Hematopoietic multipotent progenitor cell treated with erythropoietin and hydrocortisone succinate and interleukin-3 and kit ligand, for 8 days (in vitro differentiated cells): ENCODE measurements around the gene CNKSR2.

Source experiments
- DNase-seq: peaks from one replicate; pipeline ENCODE4 v3.0.0-alpha.2; 2015

CNKSR2 gene

DNA sequence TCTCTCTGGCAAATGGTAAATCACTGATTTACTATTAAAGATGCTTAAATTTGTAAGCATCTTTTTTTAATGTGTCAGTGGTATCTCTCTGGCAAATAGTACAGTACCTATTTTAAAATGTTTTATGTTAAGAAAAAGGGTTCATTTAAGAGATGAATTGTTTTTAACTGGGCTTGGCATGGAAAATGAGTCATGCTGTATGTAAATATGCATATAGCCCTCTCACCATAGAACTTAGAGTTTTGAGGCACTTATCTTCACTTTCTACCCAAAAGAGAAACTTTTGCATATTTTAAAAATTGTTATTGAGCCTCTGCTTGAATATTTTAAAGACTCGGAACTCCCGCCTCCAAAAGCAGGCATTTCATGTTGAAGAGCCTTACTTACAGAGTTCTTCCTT lies 246.0 kb downstream of the CNKSR2 start:
- DNase-seq: no peak

DNA sequence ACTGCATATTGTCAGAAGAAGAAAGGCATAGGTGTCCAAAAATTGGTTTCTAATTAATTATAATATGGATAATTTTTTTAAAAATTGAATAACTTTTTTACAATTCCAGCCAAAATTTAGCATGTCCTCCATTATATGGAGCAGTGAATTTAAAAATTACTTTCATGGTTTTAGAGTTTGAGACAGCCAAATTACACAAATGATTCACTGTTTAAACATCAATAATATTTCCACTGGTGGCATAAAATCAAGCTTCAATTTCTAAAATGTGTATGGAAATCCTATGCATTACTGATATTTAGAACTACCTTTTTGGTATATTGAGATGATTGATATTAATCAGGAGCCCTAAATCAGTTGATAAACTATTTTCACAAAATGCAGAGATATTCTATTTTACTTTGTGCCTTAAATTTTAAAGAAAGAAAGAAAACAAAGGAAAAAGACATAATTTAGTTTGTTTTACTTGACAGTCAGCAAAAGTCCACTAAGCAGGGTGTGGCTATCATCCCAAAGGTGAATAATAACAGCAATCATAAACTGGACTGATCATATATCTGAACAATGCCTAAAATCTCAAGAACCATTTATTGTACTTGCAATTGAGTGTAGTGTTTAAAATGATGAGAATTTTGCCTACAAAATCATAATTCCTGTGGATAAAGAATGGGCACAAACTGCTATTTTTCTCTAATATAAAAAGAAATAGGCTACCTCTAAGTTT lies 249.7 kb downstream of the CNKSR2 start:
- DNase-seq: no peak

DNA sequence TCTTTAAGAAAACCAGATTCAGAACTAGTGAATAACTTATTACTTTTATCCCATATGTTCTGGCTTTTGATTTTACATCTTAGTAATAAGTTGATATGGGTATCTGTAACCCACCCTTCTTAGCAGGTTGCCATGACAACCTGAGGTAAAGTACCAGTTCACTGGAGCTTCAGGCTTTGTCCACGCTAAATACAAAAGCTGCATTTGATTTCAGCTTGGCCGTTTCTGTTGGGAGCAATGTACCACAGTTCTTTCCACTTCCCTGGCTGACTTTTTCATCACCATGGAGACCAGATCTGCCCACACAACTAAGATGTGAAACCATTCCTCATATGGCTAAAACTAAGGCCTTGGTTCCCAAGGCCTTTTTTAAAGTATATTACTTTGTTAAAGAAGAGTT lies 257.8 kb downstream of the CNKSR2 start:
- DNase-seq: no peak

DNA sequence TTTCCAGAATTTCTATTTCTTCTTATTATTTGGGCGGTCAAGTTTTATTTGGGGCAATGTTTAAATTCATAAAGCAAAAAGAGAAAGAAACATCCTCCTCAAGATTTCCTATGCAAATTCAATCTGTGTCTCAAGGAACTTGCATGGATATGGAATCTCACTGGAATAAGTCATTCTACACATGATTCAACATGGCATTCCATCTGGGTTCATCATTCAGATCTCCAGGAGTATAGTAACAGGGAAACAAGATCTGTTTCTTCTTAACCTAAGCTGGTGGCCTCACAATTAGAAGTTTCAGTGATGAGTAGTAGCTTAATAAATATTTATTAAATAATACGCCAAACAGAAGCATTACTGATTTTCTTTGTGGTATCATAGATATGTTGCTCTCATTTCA lies 264.1 kb downstream of the CNKSR2 start:
- DNase-seq: no peak

DNA sequence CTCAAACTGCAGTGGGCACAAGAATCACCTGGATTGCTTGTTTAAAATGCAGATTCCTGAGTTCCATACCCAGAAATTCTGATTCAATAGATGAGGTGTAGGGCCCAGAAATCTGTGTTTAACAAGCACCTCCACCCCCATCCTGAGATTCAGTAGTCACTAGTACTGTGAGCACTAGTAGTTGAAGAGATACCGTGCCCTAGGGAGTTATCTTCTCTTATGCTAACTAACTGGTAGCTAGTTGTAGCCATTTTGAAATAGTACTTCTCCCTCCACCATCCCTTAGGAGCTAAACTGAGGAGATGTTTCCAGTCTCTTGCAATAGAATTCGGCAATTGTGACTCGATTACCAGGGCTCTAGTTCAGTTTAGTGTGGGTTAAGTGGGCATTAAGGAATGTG lies 265.6 kb downstream of the CNKSR2 start:
- no peak for DNase-seq

DNA sequence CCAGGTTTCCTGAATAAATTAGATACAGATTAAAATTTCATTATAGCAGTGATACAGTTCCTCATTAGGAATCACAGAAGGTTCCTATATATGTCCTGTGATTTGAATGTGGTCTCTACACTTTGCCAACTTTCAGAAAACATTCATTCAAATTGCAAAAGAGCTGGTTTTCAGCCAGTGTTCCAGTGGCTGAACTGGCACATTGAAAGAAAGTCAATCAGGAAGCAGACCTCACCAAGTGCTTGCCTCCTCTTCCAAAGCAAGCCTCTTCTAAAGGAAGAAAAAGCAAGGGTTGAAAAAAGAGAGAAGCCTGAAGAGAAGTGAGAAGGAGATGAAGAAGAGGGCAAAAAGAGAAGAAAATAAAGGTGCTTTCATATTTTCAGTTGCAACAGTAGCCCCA lies 271.2 kb downstream of the CNKSR2 start:
- DNase-seq: no peak

DNA sequence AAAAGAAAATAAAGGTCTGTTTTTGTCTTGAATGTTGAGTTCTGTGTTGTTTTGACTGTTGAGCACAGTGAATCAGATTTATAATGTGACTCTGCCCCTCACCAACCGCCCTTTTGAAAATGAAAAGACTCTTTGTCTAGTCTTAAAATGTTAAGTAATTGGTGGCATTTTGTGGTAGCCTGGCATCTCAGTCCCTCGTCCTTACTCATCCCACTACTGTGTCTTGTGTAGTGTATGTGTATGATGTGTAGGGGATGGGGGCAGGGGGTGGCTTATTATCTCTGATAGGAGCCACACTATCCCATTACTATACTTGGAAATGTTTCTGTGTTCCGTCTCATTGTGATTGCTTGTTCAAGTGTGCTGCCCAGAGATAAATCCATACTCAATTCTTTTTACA lies 271.7 kb downstream of the CNKSR2 start:
- DNase-seq: no peak

DNA sequence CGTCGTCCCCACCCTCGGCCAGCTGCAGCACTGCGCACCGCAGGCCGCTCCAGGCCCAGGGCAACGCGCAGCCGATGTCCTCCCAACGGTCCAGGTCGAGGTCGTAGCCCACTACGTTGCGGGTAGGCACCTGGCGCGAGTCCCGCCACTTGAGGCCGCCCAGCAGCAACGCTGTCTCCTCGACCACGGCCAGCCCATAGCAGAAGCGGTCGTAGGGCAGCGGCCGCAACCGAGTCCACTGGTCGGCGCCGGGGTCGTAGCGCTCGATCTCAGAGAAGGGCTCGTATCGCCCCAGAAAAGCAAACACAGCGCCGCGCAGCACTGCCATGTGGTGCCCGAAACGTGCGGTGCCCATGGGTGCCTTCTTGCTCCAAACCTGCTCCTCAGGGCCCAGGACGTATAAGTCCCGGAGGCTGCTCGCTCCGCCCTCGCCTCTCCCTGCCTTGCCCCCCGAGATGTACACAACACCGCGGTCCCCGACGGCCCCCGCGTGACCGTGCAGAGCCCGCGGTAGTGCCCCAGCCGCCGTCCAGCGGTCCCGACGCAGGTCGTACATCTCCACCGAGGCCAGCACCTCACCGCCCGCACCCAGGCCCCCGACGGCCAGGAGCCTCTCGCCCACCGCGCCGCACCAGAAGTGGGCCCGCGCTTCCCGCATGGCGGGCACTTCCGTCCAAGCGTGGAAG lies 281.8 kb downstream of the CNKSR2 start:
- no peak for DNase-seq

DNA sequence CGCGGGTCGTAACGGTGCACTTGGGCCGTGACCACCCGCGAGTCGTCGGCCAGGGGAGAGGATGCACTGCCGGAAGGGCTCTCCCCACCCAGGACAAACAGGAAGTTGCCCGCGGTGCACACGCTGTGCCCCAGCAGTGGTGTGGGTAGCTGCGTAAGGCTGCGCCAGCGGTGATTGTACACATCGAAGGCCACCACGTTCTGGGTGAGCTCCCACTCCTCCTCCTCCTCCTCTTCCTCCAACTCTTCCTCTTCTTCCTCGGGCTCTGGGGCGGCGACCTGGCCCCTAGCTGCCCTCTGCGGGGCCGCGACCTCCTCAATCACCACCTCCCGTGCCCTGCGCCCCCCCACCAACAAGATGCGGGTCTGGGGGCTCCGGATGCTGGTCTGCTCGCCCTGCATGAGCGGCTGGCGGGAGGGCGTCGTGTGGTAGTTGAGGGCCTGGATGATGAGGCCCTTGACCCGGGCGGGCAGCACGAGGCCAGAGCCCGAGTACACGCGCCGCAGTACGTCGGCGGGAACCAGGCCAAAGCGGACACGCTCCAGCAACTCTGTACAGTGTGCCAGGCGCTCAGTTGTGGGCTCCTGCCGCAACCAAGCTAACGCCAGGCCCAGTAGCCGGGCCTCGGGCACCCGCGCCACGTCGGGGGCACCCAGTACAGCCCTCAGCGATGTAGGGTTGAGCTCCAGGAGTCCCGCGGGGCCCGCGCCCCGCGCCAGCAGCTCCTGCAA lies 282.5 kb downstream of the CNKSR2 start:
- DNase-seq: no peak

DNA sequence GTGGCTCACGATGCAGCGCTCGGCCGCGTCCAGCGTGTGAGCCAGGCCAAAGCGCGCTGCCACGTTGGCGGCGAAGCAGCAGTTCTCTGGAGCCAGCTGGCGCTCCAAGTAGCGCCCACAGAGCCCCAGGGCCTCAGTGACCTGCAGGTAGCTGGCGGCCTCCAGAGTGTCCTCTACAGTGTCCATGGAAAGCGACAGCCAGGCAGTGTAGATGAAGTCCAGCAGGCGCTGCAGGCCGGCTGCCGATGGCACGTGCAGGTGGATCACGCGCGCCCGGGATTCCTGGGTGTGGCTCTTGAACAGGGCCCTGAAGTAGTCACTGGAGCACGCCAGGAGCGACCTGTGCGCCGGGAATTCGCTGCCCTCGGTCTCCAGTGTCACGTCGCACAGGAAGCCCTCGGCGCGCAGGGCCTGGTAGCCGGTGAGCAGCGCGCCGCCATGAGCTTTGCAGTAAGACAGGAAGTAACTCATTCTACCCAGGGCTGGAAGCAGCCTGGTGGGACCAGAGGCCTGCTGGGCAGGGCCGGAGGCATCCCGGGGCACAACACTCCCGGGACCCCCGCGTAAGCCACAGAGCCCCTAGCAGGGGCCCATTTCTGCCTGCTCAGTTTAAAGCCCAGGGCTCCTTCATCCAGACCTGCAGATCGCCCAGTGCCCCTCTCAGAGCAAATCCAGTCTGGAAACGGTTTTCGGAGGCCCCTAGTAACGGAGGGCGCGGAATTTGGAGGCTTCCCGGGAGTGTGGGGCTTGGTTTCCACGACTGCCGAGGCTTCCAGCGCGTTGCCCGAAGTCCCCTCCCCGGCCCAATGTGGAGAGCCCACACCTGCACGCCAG lies 283.3 kb downstream of the CNKSR2 start:
- DNase-seq: no peak

DNA sequence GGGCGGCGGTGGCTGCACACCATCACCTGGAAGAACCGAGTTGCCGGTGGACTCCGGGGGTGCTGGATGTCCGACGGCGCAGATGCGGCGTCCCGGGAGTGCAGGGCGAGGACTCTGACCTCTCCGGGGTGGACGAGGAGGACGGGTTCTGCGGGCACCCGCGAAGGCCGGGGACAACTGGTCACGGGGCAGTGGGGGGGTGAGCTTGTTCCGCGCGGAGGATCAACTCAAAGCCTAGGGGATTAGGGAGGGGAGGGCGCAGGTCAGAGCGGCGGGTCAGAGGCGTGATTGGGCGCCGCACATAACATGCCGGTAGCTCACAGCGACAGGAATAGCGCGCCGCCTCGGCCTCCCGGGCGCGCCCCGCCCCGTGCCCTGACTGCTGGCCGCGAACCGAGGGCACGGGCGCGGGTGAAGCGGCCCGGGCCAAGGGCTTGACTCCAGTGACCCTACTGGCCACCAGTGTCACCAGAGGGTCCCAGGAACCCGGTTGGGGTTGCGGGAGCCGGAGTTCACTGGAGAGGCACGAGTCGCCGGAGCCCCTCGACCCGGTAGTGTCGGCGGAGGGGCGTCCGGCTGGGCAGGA lies 284.0 kb downstream of the CNKSR2 start, which contains the start of gene KLHL34:
TSS of gene KLHL34 (minus strand) at position 179 of the 586 bp plus-strand sequence. CDS start 542 bp downstream, outside the sequence.
- no peak for DNase-seq

DNA sequence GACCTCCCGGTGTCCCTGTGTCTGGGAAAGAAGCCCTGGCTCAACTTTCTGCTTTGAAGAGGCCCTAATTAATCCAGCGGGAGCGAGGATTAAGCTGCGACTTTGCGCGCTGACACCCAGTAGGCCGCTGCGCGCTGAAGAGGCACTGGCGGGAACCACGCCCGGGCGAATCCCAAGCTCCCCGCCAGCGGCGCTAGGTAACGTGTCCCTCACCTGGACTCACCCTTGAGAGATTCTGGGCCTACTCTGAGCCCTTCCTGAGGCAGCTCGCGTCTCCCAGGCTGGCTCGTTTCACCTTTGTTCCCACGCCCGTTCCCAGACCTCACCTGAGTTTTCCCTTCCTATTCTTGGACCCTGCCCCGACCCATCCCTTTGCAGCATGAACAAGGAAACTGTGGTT lies 284.5 kb downstream of the CNKSR2 start:
- DNase-seq: no peak

DNA sequence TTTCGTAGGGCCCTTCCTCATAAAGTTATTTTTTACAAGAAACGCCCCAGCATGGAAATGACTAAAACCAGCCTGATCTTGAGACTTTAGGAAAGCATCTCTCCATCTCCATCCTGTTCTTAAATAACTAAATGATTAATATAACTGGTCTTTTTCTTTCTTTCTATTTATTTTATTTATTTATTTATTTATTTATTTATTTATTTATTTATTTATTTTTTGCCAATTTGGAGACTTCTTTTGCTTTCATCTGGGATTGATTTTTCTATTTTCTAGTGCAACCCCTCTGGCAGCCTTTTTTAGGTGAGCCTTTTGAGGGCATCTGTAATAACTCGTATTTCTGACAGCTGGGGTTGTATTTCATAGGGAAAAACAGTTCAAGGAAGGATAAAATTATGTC lies 285.1 kb downstream of the CNKSR2 start:
- DNase-seq: no peak

DNA sequence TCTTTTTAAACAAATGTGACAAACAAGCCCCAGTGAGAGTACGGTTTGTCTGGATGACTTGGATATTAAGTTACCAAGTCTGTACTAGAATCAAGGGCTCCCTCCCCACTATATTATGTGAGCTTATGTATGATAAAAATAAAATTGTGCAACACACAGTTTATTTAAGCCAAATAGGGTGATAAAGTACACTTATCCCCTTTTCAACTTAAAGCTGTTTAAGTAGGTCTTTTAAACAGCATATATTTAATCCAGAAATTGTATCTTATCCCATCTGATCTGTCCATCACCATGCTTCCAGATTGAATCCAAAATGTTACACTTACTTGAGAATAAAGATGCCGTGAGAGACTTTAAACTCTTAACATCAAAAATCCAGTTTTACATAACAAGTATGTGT lies 285.9 kb downstream of the CNKSR2 start:
- DNase-seq: no peak

DNA sequence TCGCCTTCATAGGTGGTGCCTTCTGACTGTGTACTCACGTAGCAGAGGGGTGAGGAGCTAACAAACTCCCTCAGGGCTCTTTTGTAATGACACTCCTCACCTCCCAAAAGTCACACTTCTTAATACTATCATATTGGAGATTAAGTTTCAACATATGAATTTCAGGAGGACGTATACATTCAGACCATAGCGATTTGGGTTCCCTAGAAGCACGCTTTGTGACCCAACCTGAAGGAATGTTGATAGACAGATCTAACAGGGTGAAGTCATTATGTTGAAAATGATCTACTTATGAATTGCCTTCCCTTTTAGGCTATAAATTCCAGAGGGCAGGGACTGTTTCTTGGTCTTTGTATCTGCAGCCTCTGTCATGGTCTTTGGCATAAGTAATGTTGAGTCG lies 287.1 kb downstream of the CNKSR2 start:
- DNase-seq: no peak

DNA sequence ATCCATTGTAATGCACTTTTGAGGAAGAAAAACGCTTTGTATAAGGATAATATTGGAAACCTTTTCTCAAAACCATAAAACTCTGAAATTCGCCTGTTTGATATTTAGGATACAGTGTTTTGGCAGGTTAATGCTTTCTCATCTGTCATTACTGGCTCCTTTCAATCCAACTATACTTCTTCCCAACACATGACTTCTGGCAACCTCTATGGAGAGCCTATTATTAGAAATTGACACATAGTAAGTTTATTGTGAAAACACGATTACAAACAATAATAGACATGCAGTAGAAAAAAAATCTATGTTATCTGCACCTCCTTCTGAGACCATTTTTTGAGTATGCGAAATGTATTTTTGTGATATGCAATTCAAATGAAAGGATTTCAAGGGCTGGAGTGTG lies 288.5 kb downstream of the CNKSR2 start:
- no peak for DNase-seq

DNA sequence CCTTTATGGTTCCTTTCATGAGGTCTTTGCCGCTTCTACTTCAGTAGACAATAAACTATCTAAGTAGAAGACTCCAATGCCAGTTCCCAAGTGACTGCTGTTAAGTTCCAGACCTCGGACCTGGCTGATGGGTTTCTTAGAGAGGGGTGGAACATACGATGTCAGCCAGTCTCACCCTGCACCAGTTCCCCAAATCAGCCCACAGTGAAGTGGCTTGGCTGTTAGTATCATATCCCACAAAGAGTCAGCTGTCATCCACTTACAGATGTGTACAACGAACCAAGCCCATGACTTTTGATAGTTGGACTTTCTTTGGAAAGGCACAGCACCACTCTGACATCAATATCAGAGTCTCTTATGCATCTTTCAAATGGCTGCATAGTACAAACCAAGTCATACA lies 292.0 kb downstream of the CNKSR2 start:
- DNase-seq: no peak

DNA sequence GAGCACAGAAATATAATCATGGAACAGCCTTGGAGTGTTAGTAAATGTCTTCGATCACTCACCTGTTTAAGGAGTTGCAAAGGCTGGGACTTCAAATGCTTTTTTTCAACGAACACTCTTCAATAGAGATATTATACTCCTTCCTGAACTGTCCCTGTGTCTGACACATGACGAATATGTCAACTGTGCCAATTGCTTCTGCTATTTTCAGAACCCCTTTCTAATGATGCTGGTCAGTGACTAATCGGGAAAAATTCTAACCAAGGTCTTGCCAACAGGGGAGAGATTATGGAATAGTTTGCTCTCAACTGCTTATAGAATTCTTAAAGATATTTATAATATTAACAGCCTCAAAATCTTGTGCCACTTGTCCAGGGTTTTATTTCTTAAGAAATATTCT lies 292.5 kb downstream of the CNKSR2 start:
- no peak for DNase-seq

DNA sequence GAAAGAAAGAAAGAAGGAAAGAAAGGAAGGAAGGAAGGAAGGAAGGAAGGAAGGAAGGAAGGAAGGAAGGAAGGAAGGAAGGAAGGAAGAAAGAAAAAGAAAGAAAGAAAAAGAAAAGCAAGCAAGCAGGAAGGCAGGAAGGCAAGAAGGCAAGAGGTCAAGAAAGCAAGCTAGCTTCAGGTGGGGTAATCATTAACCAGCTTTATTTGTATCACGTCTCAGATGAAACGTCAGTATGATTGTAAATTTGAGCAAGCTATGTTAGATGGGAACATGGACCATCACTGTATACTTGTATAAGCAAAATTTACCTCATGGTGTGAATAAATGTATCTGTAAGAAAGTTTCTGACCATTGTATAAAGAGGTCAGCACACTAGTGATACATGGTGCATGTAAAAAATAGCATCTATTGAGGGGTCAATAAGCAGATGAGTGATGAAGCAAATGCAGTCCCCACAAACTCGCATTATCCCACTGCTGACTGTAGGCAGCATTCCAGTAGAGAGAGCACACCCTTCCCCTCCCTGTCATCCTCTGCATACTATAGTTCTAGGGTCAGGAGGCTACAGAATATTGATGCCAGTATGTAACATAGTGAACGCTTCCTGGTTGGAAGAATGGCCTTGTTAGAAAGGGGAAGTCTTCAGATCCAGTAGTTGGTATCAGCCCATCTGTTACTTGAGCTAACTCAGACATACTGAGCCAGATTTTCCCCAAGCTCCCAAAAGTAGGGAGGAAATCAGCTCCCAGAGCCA lies 300.4 kb downstream of the CNKSR2 start:
- no peak for DNase-seq

DNA sequence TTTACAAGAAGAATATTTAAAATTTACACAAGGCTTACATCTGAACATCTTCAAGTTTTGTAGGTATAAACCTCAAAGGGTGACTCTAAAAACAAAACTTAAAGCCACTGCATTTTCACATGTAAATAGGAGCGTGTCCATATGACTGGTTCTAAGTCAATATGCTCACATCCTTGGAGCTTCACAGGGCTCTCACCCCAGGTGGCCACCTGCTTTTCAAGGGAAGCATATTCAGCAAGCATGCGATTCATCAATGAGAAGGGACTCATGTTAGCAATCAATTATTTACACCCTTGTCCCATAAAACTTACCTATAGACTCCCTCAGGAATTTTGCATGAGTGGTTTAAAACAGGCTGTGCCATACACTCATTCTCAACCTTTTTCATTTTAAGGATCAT lies 301.7 kb downstream of the CNKSR2 start:
- no peak for DNase-seq

DNA sequence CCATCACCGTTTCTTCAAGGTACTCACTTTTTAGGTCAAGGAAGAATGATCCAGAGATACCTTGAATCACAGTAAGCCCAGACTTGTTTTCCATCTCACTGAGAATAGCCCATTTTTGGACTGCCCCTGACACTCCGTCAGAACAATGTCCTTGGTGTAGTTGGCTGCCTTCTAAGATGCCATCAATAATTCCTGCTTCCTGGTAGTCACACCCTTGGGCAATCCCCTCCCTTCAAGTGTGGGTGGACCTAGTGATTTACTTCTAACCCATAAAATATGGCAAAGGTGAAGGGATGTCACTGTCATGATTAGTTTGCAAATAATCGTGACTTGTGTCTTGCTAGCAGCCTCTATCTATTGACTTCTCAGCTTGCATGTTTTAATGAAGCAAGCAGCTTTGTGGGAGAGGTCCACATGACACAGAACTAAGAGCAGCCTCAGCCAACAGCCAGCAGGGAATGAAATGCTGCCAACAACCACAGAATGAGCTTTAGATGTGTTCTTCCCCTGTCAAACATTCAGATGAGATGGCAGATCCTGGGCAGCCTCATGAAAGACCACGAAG lies 303.9 kb downstream of the CNKSR2 start:
- no peak for DNase-seq

DNA sequence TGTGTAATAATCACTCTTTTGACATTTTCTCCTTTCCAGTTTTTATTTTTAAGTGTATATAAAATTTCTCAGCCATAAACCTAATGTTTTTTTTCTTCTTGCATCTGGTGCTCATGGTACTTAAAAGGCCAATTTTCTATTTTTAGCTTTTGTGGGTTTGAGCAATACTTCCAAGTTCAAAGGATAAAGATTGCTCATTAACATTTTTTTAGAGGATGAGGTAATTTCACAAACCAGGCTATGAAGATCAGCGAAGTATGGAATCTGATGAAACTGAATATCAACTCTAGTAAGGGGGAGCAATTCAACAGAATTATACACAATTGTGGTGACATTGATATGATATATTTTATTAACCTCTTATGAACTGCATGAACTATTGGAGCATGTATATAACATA lies 309.7 kb downstream of the CNKSR2 start:
- DNase-seq: no peak
